H1 (cell line): ENCODE measurements around the gene FOXB1. TPM values are rescaled to one million over a fixed set of nuclear protein-coding genes. Genes with fewer than 3 reads are reported as not detected.

Source experiments
- CTCF ChIA-PET: fragments of 300-600 bp; sonication (Branson Sonifier 250); formaldehyde crosslinking; loops from one replicate; lab custom pipeline; 2021; ENCODE audit not compliant: partially characterized antibody; lab: Charles Lee
- POLR2A ChIA-PET: fragments of 300-600 bp; sonication (Branson Sonifier 250); formaldehyde crosslinking; loops from one replicate; lab custom pipeline; 2021; ENCODE audit warnings: inconsistent platforms; ENCODE audit not compliant: partially characterized antibody; lab: Charles Lee
- DNase-seq, 2 experiments: peaks; one replicate each; pipeline versions ENCODE4 v3.0.0 to v3.0.0-alpha.2; 2010 to 2022; ENCODE audit warnings: low spot score in 2 of 2, low read depth in 1 of 2, mixed read lengths in 1 of 2
- FAIRE-seq: peaks from 2 replicates; lab custom pipeline; 2011; peaks lifted over from hg19 to GRCh38; lab: Jason Lieb, UNC
- H2AFZ ChIP-seq: 2 replicates; pipeline ENCODE4 v1.8.1; 2012; ENCODE audit warnings: low read length, inconsistent platforms
- H2AK5ac ChIP-seq: 2 replicates; pipeline ENCODE4 v1.6.1; 2013; ENCODE audit warnings: low read depth, low read length
- H2BK120ac ChIP-seq: replicated peaks from 2 replicates; pipeline ENCODE3; 2013; ENCODE audit warnings: low read depth, low read length, inconsistent platforms
- H2BK12ac ChIP-seq: 2 replicates; pipeline ENCODE4 v1.6.1; 2013; ENCODE audit warnings: low read depth, low read length
- H2BK15ac ChIP-seq: 2 replicates; pipeline ENCODE4 v1.6.1; 2013; ENCODE audit warnings: low read length
- H2BK20ac ChIP-seq: 2 replicates; pipeline ENCODE4 v1.6.1; 2013; ENCODE audit warnings: low read length
- H2BK5ac ChIP-seq: 2 replicates; pipeline ENCODE4 v1.6.1; 2013; ENCODE audit warnings: low read depth, low read length
- H3K14ac ChIP-seq: 2 replicates; pipeline ENCODE4 v1.6.1; 2013; ENCODE audit warnings: inconsistent platforms; ENCODE audit not compliant: insufficient read length
- H3K18ac ChIP-seq: 2 replicates; pipeline ENCODE4 v1.6.1; 2013; ENCODE audit warnings: low read length; ENCODE audit errors: extremely low read depth
- H3K23ac ChIP-seq: 2 replicates; pipeline ENCODE4 v1.6.1; 2013; ENCODE audit warnings: inconsistent platforms; ENCODE audit not compliant: insufficient read length
- H3K23me2 ChIP-seq: 2 replicates; pipeline ENCODE4 v1.6.1; 2013; ENCODE audit warnings: low read depth, low read length
- H3K27ac ChIP-seq: 2 replicates; pipeline ENCODE4 v1.6.1; 2011; ENCODE audit warnings: low read depth, low read length, inconsistent platforms
- H3K27me3 ChIP-seq, 4 experiments: replicated peaks in 1 of 4; 1 replicate in 1 of 4; 2 replicates in 3 of 4; pipeline versions ENCODE4 v1.6.1 to v1.8.1; 2011 to 2013; ENCODE audit warnings: low read length in 3 of 4, mild to moderate bottlenecking in 3 of 4, inconsistent platforms in 2 of 4, mixed read lengths in 2 of 4, moderate library complexity in 1 of 4; ENCODE audit not compliant: control insufficient read depth in 3 of 4, insufficient read depth in 3 of 4; ENCODE audit errors: extremely low read depth in 1 of 4
- H3K36me3 ChIP-seq, 4 experiments: 2 replicates each; pipeline versions ENCODE4 v1.6.1 to v1.8.1; 2011 to 2013; ENCODE audit warnings: mild to moderate bottlenecking in 4 of 4, low read length in 3 of 4, moderate library complexity in 2 of 4, control low read depth in 1 of 4, inconsistent platforms in 1 of 4; ENCODE audit not compliant: insufficient read depth in 4 of 4, control insufficient read depth in 2 of 4
- H3K4ac ChIP-seq: replicated peaks from 2 replicates; pipeline ENCODE3; 2013; ENCODE audit warnings: low read length, low read depth, mixed read lengths, inconsistent platforms; ENCODE audit not compliant: insufficient read length
- H3K4me1 ChIP-seq, 4 experiments: replicated peaks in 1 of 4; 1 replicate in 1 of 4; 2 replicates in 3 of 4; pipeline versions ENCODE4 v1.6.1 to v1.8.1; 2011 to 2013; ENCODE audit warnings: low read length in 3 of 4, inconsistent platforms in 2 of 4, mixed read lengths in 1 of 4; ENCODE audit not compliant: insufficient read depth in 4 of 4, control insufficient read depth in 3 of 4
- H3K4me2 ChIP-seq, 2 experiments: 2 replicates each; pipeline versions ENCODE4 v1.6.1 to v1.8.1; 2011 to 2013; ENCODE audit warnings: low read depth in 2 of 2, low read length in 2 of 2, control low read depth in 1 of 2, inconsistent platforms in 1 of 2, mild to moderate bottlenecking in 1 of 2; ENCODE audit not compliant: insufficient read depth in 1 of 2
- H3K4me3 ChIP-seq, 4 experiments: fragments of 200-600, 300-600 bp in 1 of 4; sonication (generic), shearing (Covaris generic), sonication (Bioruptor Twin) in 1 of 4; 2 replicates each; pipeline versions ENCODE4 v1.5.1 to v1.8.1; 2011 to 2016; ENCODE audit warnings: low read length in 4 of 4, low read depth in 3 of 4, control low read depth in 2 of 4, inconsistent platforms in 2 of 4, mild to moderate bottlenecking in 2 of 4, mixed read lengths in 1 of 4, moderate library complexity in 1 of 4; ENCODE audit not compliant: insufficient read depth in 2 of 4; ENCODE audit errors: extremely low read depth in 1 of 4
- H3K56ac ChIP-seq: replicated peaks from 2 replicates; pipeline ENCODE3; 2013; ENCODE audit warnings: low read depth, mild to moderate bottlenecking, mixed read lengths, low read length, inconsistent platforms; ENCODE audit not compliant: insufficient read length
- H3K79me1 ChIP-seq: 2 replicates; pipeline ENCODE4 v1.6.1; 2013; ENCODE audit warnings: low read depth, low read length, control low read depth
- H3K79me2 ChIP-seq, 2 experiments: 2 replicates each; pipeline versions ENCODE4 v1.6.1 to v1.8.1; 2012 to 2013; ENCODE audit warnings: low read length in 2 of 2, mild to moderate bottlenecking in 2 of 2, inconsistent platforms in 1 of 2; ENCODE audit not compliant: insufficient read depth in 2 of 2, control insufficient read depth in 1 of 2
- H3K9ac ChIP-seq, 4 experiments: replicated peaks in 1 of 4; 1 replicate in 1 of 4; 2 replicates in 3 of 4; pipeline versions ENCODE4 v1.6.1 to v1.8.1; 2011 to 2013; ENCODE audit warnings: low read depth in 3 of 4, low read length in 3 of 4, control low read depth in 2 of 4, mild to moderate bottlenecking in 2 of 4, moderate library complexity in 2 of 4, inconsistent platforms in 1 of 4; ENCODE audit errors: extremely low read depth in 1 of 4
- H3K9me3 ChIP-seq, 2 experiments: 2 replicates each; pipeline versions ENCODE4 v1.6.1 to v1.8.1; 2012 to 2013; ENCODE audit warnings: mild to moderate bottlenecking in 2 of 2, moderate library complexity in 2 of 2, control low read depth in 1 of 2, inconsistent platforms in 1 of 2, low read depth in 1 of 2, low read length in 1 of 2, mixed read lengths in 1 of 2; ENCODE audit not compliant: insufficient read depth in 2 of 2
- H4K20me1 ChIP-seq, 2 experiments: replicated peaks in 1 of 2; 2 replicates each; pipeline versions ENCODE3 to v1.8.1; 2011 to 2013; ENCODE audit warnings: inconsistent platforms in 2 of 2, low read length in 2 of 2, mild to moderate bottlenecking in 1 of 2; ENCODE audit not compliant: insufficient read depth in 2 of 2, control insufficient read depth in 1 of 2
- H4K5ac ChIP-seq: 2 replicates; pipeline ENCODE4 v1.6.1; 2013; ENCODE audit warnings: low read length, low read depth, mixed read lengths, inconsistent platforms; ENCODE audit not compliant: insufficient read length
- H4K8ac ChIP-seq: 2 replicates; pipeline ENCODE4 v1.8.0; 2013; ENCODE audit warnings: mild to moderate bottlenecking, moderate library complexity, low read length, inconsistent platforms; ENCODE audit not compliant: insufficient read depth; ENCODE audit errors: extremely low read depth
- H4K91ac ChIP-seq: replicated peaks from 2 replicates; pipeline ENCODE3; 2013; ENCODE audit warnings: low read length, mixed read lengths, inconsistent platforms; ENCODE audit not compliant: insufficient read length
- ATF3 ChIP-seq: IDR thresholded peaks from 2 replicates; pipeline ENCODE4 v1.6.1; 2011; ENCODE audit warnings: low read depth, mild to moderate bottlenecking, low read length; ENCODE audit not compliant: insufficient read depth
- CEBPB ChIP-seq: IDR thresholded peaks from 2 replicates; pipeline ENCODE4 v1.6.1; 2012; ENCODE audit warnings: low read depth, low read length
- CREB1 ChIP-seq: IDR thresholded peaks from 2 replicates; pipeline ENCODE4 v1.6.1; 2012; ENCODE audit warnings: inconsistent platforms
- E2F6 ChIP-seq: IDR thresholded peaks from 2 replicates; pipeline ENCODE4 v1.6.1; 2012; ENCODE audit warnings: inconsistent platforms
- EGR1 ChIP-seq: IDR thresholded peaks from 2 replicates; pipeline ENCODE4 v1.6.1; 2011; ENCODE audit warnings: low read depth, low read length, borderline replicate concordance
- EZH2 ChIP-seq: fragments of 200-600 bp; sonication (generic); IDR thresholded peaks from 2 replicates; pipeline ENCODE4 v1.7.1; 2012; ENCODE audit warnings: low read depth, mild to moderate bottlenecking, moderate library complexity, low read length, inconsistent platforms; ENCODE audit not compliant: severe bottlenecking
- GTF2F1 ChIP-seq: IDR thresholded peaks from 2 replicates; pipeline ENCODE4 v1.6.1; 2012; ENCODE audit warnings: low read depth, low read length, improper control_type of control experiment, borderline replicate concordance
- MAX ChIP-seq: IDR thresholded peaks from 2 replicates; pipeline ENCODE4 v1.6.1; 2012; ENCODE audit warnings: inconsistent platforms
- NRF1 ChIP-seq: IDR thresholded peaks from 2 replicates; pipeline ENCODE4 v1.6.1; 2011; ENCODE audit warnings: mild to moderate bottlenecking, low read depth, low read length, improper control_type of control experiment
- POU5F1 ChIP-seq: IDR thresholded peaks from 2 replicates; pipeline ENCODE4 v1.6.1; 2011; ENCODE audit warnings: low read depth, mild to moderate bottlenecking, low read length, moderate library complexity
- SP2 ChIP-seq: IDR thresholded peaks from 2 replicates; pipeline ENCODE4 v1.6.1; 2012; ENCODE audit warnings: mild to moderate bottlenecking, low read length, inconsistent platforms
- SP4 ChIP-seq: IDR thresholded peaks from 2 replicates; pipeline ENCODE4 v1.6.1; 2012; ENCODE audit warnings: low read length, inconsistent platforms
- WGBS, 2 experiments: shearing (Covaris generic) in 1 of 2; methylation state at CpG; one replicate each; pipeline versions ENCODE4 v1.1.6 to v1.1.7; 2013 to 2015; ENCODE audit warnings: low lambda C conversion rate in 2 of 2, mixed read lengths in 2 of 2, inconsistent platforms in 1 of 2, low coverage in 1 of 2, missing lambda C conversion rate in 1 of 2; ENCODE audit not compliant: insufficient replicate concordance in 2 of 2, insufficient coverage in 1 of 2, insufficient read length in 1 of 2; ENCODE audit errors: extremely low coverage in 1 of 2, missing lambda C conversion rate in 1 of 2; 5-methylcytosine and 5-hydroxymethylcytosine counted together
- polyA plus RNA-seq, 7 experiments: library from polyadenylated mRNA; depleted of rRNA in 3 of 7; stranded (reverse) in 5 of 7; unstranded in 2 of 7; fragments of >200 nt in 5 of 7; fragments of 200-250 nt in 2 of 7; gene quantifications; 1 replicate in 5 of 7; 2 replicates in 1 of 7; 4 replicates in 1 of 7; pipeline versions ENCODE4 v1.2.1 to v1.2.3, GENCODE V29; 2011 to 2013; ENCODE audit warnings: missing spikeins in 2 of 7, mixed read lengths in 2 of 7
- total RNA-seq: library from RNA; stranded (reverse); fragmentation: NEBNext Ultra II Directional; extraction: Animal tissue kit (Norgen Biotek cat#: 25700); gene quantifications from 2 replicates; pipeline ENCODE4 v1.2.1, GENCODE V29; 2021

The FOXB1 gene
- total and polyA plus RNA-seq, 2 of the 8 experiments (the other 6 are each of a cell fraction or from before 2014, with no cell fraction given): 0.92 to 1.5 TPM

- no peak for DNase-seq
- no peak for TF ChIP-seq NRF1
- no peak for TF ChIP-seq CEBPB
- no peak for TF ChIP-seq CREB1
- TF ChIP-seq E2F6: no peak
- no peak for TF ChIP-seq ATF3
- no peak for TF ChIP-seq GTF2F1
- TF ChIP-seq SP4: no peak
- TF ChIP-seq SP2: no peak
- no peak for TF ChIP-seq MAX
- TF ChIP-seq EZH2: no peak
- TF ChIP-seq POU5F1: no peak
- no peak for TF ChIP-seq EGR1
Observed at GRCh38 chr15:60043744-60044435, 39.8 kb downstream of the FOXB1 start.

More at GRCh38 chr15:60043744-60044435, 39.8 kb downstream of the FOXB1 start:
- ChIA-PET POLR2A (interaction anchor here (1.0 to 1.5 kb wide), 3 partner anchors 12 to 46 kb away, joined by 3 to 4 read pairs (median 3); no protein-coding TSS in a partner anchor), CTCF (interaction anchor here (0.8 to 2.2 kb wide), 8 partner anchors 8 to 283 kb away, joined by 3 to 9 read pairs (median 4); no protein-coding TSS in a partner anchor)
- 92% methylated on average over 8 of the region's 8 CpGs; no CpG with 5 or more reads in 1 of the 2 experiments for WGBS, 2 experiments
- Histone ChIP-seq H3K4me3 (no peak overlapping the region), H4K5ac (no peak overlapping the region), H4K20me1 (no peaks in the 10 kb centered on the region), H3K79me2 (no peaks in the 10 kb centered on the region), H3K27ac (no peak overlapping the region), H4K8ac (no peak overlapping the region), H3K56ac (no peak overlapping the region), H2BK15ac (no peak overlapping the region), H3K23me2 (no peaks in the 10 kb centered on the region), H3K9me3 (no peaks in the 10 kb centered on the region), H3K4ac (no peak overlapping the region), H3K4me1 (peaks cover 0 to 8% (median 0%) of the 10 kb centered on the region in 4 experiments; a peak in 3 of 7 replicates), H3K14ac (no peak overlapping the region), H2BK5ac (no peak overlapping the region), H2BK12ac (peak overlapping the region; percentile 35; the same call in 1 of the 2 replicates), H3K27me3 (no peaks in the 10 kb centered on the region), H2BK20ac (no peak overlapping the region), H3K9ac (no peak overlapping the region), H3K36me3 (no peaks in the 10 kb centered on the region), H2AFZ (no peak overlapping the region), H3K18ac (no peak overlapping the region), H3K79me1 (no peaks in the 10 kb centered on the region), H2BK120ac (no peak overlapping the region), H3K23ac (no peak overlapping the region), H2AK5ac (no peak overlapping the region), H3K4me2 (no peak overlapping the region), H4K91ac (no peak overlapping the region)
- FAIRE-seq: no peak
